Fibroblast of lung (primary cell): Measurements from ENCODE around the gene ASXL3. TPM values are rescaled to one million over a fixed set of nuclear protein-coding genes. Genes with fewer than 3 reads are reported as not detected.

ENCODE experiments used
- DNase-seq, 2 donors: peaks; one replicate each; pipeline versions ENCODE4 v3.0.0 to v3.0.0-alpha.2; 2010; ENCODE audit warnings: low read depth in 2 of 2
- H2AFZ ChIP-seq: 2 replicates; pipeline ENCODE4 v1.5.1; 2012; ENCODE audit warnings: low read length, control low read depth, inconsistent platforms
- H3K27ac ChIP-seq: 2 replicates; pipeline ENCODE4 v1.5.1; 2011; ENCODE audit warnings: low read length, control low read depth; ENCODE audit not compliant: insufficient read depth
- H3K27me3 ChIP-seq: 2 replicates; pipeline ENCODE4 v1.5.1; 2011; ENCODE audit warnings: mild to moderate bottlenecking, low read length; ENCODE audit not compliant: control insufficient read depth, insufficient read depth
- H3K36me3 ChIP-seq: 2 replicates; pipeline ENCODE4 v1.5.1; 2011; ENCODE audit warnings: low read length; ENCODE audit not compliant: control insufficient read depth, insufficient read depth
- H3K4me1 ChIP-seq: 2 replicates; pipeline ENCODE4 v1.5.1; 2011; ENCODE audit warnings: low read length; ENCODE audit not compliant: control insufficient read depth, insufficient read depth; ENCODE audit errors: extremely low read depth
- H3K4me2 ChIP-seq: 2 replicates; pipeline ENCODE4 v1.5.1; 2011; ENCODE audit warnings: low read length, control low read depth; ENCODE audit not compliant: insufficient read depth; ENCODE audit errors: extremely low read depth
- H3K4me3 ChIP-seq, 4 experiments: fragments of 200-600 bp in 1 of 4; sonication (generic) in 1 of 4; replicated peaks in 1 of 4; 2 replicates each; pipeline ENCODE4 v1.5.1; 2011 to 2016; ENCODE audit warnings: low read length in 4 of 4, low read depth in 3 of 4, mild to moderate bottlenecking in 3 of 4, control low read depth in 2 of 4, inconsistent platforms in 1 of 4, mixed read lengths in 1 of 4; ENCODE audit not compliant: insufficient read depth in 1 of 4; ENCODE audit errors: control extremely low read depth in 1 of 4
- H3K79me2 ChIP-seq: 2 replicates; pipeline ENCODE4 v1.5.1; 2012; ENCODE audit warnings: mild to moderate bottlenecking, low read length, inconsistent platforms; ENCODE audit not compliant: control insufficient read depth, insufficient read depth
- H3K9ac ChIP-seq: 2 replicates; pipeline ENCODE4 v1.5.1; 2011; ENCODE audit warnings: mild to moderate bottlenecking, low read length, control low read depth; ENCODE audit not compliant: insufficient read depth
- H3K9me3 ChIP-seq: 2 replicates; pipeline ENCODE4 v1.5.1; 2012; ENCODE audit warnings: low read depth, low read length; ENCODE audit not compliant: control insufficient read depth, insufficient read depth
- H4K20me1 ChIP-seq: 2 replicates; pipeline ENCODE4 v1.5.1; 2011; ENCODE audit warnings: low read length; ENCODE audit not compliant: control insufficient read depth, insufficient read depth; ENCODE audit errors: extremely low read depth
- EZH2 ChIP-seq: IDR thresholded peaks from 2 replicates; pipeline ENCODE4 v1.5.1; 2012; ENCODE audit warnings: low read length, control low read depth, mild to moderate bottlenecking; ENCODE audit errors: missing control alignments
- polyA plus RNA-seq, 2 donors: library from polyadenylated mRNA; depleted of rRNA in 1 of 2; stranded (reverse) in 1 of 2; unstranded in 1 of 2; fragments of >200 nt; gene quantifications; 2 replicates each; pipeline ENCODE4 v1.2.1, GENCODE V29; 2011 to 2012; ENCODE audit warnings: missing spikeins in 1 of 2
- total RNA-seq: library from RNA; depleted of rRNA; stranded (reverse); fragments of >200 nt; gene quantifications from 2 replicates; pipeline ENCODE4 v1.2.1, GENCODE V29; 2014
- TF ChIP-seq, protein P1 (sequence below), 2 donors: IDR thresholded peaks in 1 of 2; conservative IDR thresholded peaks in 1 of 2; 1 replicate in 1 of 2; 2 replicates in 1 of 2; pipeline ENCODE4 v1.5.1; 2011 to 2012; ENCODE audit warnings: low read length in 2 of 2, control low read depth in 1 of 2, inconsistent platforms in 1 of 2, low read depth in 1 of 2, mild to moderate bottlenecking in 1 of 2

ASXL3 gene
- total and polyA plus RNA-seq, 2 donors (not counting 1 experiment from before 2014, with no cell fraction given) = 0.06 to 0.66 TPM

GRCh38 chr18:33733376-33733775 is 155.4 kb downstream of the ASXL3 start:
- H3K9ac ChIP-seq = no peak overlapping the region
- TF ChIP-seq, protein P1, sequence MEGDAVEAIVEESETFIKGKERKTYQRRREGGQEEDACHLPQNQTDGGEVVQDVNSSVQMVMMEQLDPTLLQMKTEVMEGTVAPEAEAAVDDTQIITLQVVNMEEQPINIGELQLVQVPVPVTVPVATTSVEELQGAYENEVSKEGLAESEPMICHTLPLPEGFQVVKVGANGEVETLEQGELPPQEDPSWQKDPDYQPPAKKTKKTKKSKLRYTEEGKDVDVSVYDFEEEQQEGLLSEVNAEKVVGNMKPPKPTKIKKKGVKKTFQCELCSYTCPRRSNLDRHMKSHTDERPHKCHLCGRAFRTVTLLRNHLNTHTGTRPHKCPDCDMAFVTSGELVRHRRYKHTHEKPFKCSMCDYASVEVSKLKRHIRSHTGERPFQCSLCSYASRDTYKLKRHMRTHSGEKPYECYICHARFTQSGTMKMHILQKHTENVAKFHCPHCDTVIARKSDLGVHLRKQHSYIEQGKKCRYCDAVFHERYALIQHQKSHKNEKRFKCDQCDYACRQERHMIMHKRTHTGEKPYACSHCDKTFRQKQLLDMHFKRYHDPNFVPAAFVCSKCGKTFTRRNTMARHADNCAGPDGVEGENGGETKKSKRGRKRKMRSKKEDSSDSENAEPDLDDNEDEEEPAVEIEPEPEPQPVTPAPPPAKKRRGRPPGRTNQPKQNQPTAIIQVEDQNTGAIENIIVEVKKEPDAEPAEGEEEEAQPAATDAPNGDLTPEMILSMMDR (conservative IDR thresholded peaks at IDR 0.05 in 1 of 2, IDR thresholded peaks at IDR 0.05 in 1 of 2; ENCODE audit: low read depth in 1 of 2, low read length in 2 of 2) = no peak
- no peak for TF ChIP-seq EZH2
- H3K27me3 ChIP-seq = no peaks in the 10 kb centered on the region
- H3K4me2 ChIP-seq = no peak overlapping the region
- H3K9me3 ChIP-seq = no peaks in the 10 kb centered on the region
- H3K27ac ChIP-seq = no peak overlapping the region
- H4K20me1 ChIP-seq = no peaks in the 10 kb centered on the region
- DNase-seq = no peak
- no peaks in the 10 kb centered on the region for H3K79me2 ChIP-seq
- H2AFZ ChIP-seq = no peak overlapping the region
- H3K36me3 ChIP-seq = no peaks in the 10 kb centered on the region
- H3K4me1 ChIP-seq = no peaks in the 10 kb centered on the region
- H3K4me3 ChIP-seq = no peak overlapping the region

GRCh38 chr18:33735428-33735827 is 157.4 kb downstream of the ASXL3 start:
- no peak for DNase-seq
- no peak for TF ChIP-seq EZH2
- TF ChIP-seq, protein P1 (conservative IDR thresholded peaks at IDR 0.05 in 1 of 2, IDR thresholded peaks at IDR 0.05 in 1 of 2; ENCODE audit: low read depth in 1 of 2, low read length in 2 of 2) = no peak

DNA sequence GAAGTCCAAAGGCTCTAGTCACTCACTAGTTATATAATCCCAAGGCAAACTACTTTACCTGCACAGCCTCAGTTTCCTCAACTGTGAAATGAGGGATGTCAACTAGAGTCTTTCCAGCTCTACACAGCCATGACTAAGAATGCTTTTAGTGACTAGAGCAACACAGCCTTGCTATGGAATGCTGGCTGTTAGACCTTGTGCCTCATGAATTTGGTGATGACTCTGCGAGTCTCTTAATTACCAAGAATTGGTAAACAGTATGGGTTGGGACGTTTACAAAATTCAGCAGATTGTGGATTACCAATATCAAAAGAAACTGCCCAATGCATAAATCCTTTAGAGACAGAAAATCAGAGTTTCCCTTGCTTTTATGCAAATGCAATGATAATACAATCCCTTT is 163.7 kb downstream of the ASXL3 start:
- no peak overlapping the region for H3K27ac ChIP-seq
- no peaks in the 10 kb centered on the region for H3K4me1 ChIP-seq
- DNase-seq = no peak
- no peaks in the 10 kb centered on the region for H3K36me3 ChIP-seq
- no peaks in the 10 kb centered on the region for H3K79me2 ChIP-seq
- no peak for TF ChIP-seq EZH2
- TF ChIP-seq, protein P1 (conservative IDR thresholded peaks at IDR 0.05 in 1 of 2, IDR thresholded peaks at IDR 0.05 in 1 of 2; ENCODE audit: low read depth in 1 of 2, low read length in 2 of 2) = no peak
- H4K20me1 ChIP-seq = no peaks in the 10 kb centered on the region
- no peaks in the 10 kb centered on the region for H3K9me3 ChIP-seq
- H2AFZ ChIP-seq = no peak overlapping the region
- no peak overlapping the region for H3K9ac ChIP-seq
- no peak overlapping the region for H3K4me2 ChIP-seq
- H3K4me3 ChIP-seq = no peak overlapping the region
- H3K27me3 ChIP-seq = no peaks in the 10 kb centered on the region

More at GRCh38 chr18:33735428-33735827, 157.4 kb downstream of the ASXL3 start:
- Histone ChIP-seq H3K27me3 (no peaks in the 10 kb centered on the region), H3K9ac (no peak overlapping the region), H4K20me1 (no peaks in the 10 kb centered on the region), H2AFZ (no peak overlapping the region), H3K4me3 (no peak overlapping the region), H3K4me1 (no peaks in the 10 kb centered on the region), H3K27ac (no peak overlapping the region), H3K9me3 (no peaks in the 10 kb centered on the region), H3K36me3 (no peaks in the 10 kb centered on the region), H3K4me2 (no peak overlapping the region), H3K79me2 (no peaks in the 10 kb centered on the region)
